Keratinocyte (primary cell): Measurements from ENCODE around the gene NFKB2. TPM values are rescaled to one million over a fixed set of nuclear protein-coding genes. Genes with fewer than 3 reads are reported as not detected.

Experiments
- DNase-seq: peaks from one replicate; pipeline ENCODE4 v3.0.0-alpha.2; 2011; ENCODE audit warnings: low read depth, missing footprints, low spot score
- FAIRE-seq: peaks from 2 replicates; lab custom pipeline; 2011; peaks lifted over from hg19 to GRCh38; lab: Jason Lieb, UNC
- H2AFZ ChIP-seq: 2 replicates; pipeline ENCODE4 v1.6.0; 2012; ENCODE audit warnings: low read length, control low read depth, inconsistent platforms; ENCODE audit not compliant: control insufficient read depth
- H3K27ac ChIP-seq: 2 replicates; pipeline ENCODE4 v1.5.1; 2011; ENCODE audit warnings: low read length; ENCODE audit not compliant: control insufficient read depth, insufficient read depth
- H3K27me3 ChIP-seq: 3 replicates; pipeline ENCODE4 v1.6.0; 2011; ENCODE audit warnings: low read length; ENCODE audit not compliant: control insufficient read depth, insufficient read depth; ENCODE audit errors: extremely low read depth
- H3K36me3 ChIP-seq, 2 experiments: 2 replicates in 1 of 2; 3 replicates in 1 of 2; pipeline ENCODE4 v1.5.1; 2011; ENCODE audit warnings: low read length in 2 of 2, mild to moderate bottlenecking in 1 of 2; ENCODE audit not compliant: control insufficient read depth in 2 of 2, insufficient read depth in 2 of 2; ENCODE audit errors: extremely low read depth in 1 of 2
- H3K4me1 ChIP-seq: 3 replicates; pipeline ENCODE4 v1.5.1; 2011; ENCODE audit warnings: low read length; ENCODE audit not compliant: control insufficient read depth, insufficient read depth; ENCODE audit errors: extremely low read depth
- H3K4me2 ChIP-seq: 3 replicates; pipeline ENCODE4 v1.6.0; 2011; ENCODE audit warnings: low read depth, low read length; ENCODE audit not compliant: control insufficient read depth, insufficient read depth; ENCODE audit errors: extremely low read depth
- H3K4me3 ChIP-seq, 3 experiments: fragments of 200-600 bp in 1 of 3; sonication (generic) in 1 of 3; 2 replicates in 2 of 3; 3 replicates in 1 of 3; pipeline ENCODE4 v1.5.1; 2011 to 2016; ENCODE audit warnings: low read length in 3 of 3, mild to moderate bottlenecking in 3 of 3, control low read depth in 2 of 3, inconsistent platforms in 1 of 3, low read depth in 1 of 3, mixed read lengths in 1 of 3, mixed run types in 1 of 3, moderate library complexity in 1 of 3; ENCODE audit not compliant: control insufficient read depth in 2 of 3, insufficient read depth in 2 of 3; ENCODE audit errors: extremely low read depth in 1 of 3
- H3K79me2 ChIP-seq: 2 replicates; pipeline ENCODE4 v1.6.0; 2012; ENCODE audit warnings: low read length; ENCODE audit not compliant: control insufficient read depth, insufficient read depth
- H3K9ac ChIP-seq: 3 replicates; pipeline ENCODE4 v1.6.0; 2011; ENCODE audit warnings: low read length; ENCODE audit not compliant: control insufficient read depth, insufficient read depth; ENCODE audit errors: extremely low read depth
- H3K9me1 ChIP-seq: 3 replicates; pipeline ENCODE4 v1.6.0; 2011; ENCODE audit warnings: low read length; ENCODE audit not compliant: control insufficient read depth, insufficient read depth; ENCODE audit errors: extremely low read depth
- H3K9me3 ChIP-seq: 2 replicates; pipeline ENCODE4 v1.5.1; 2012; ENCODE audit warnings: low read depth, low read length; ENCODE audit not compliant: control insufficient read depth
- H4K20me1 ChIP-seq: 3 replicates; pipeline ENCODE4 v1.6.0; 2011; ENCODE audit warnings: low read length; ENCODE audit not compliant: control insufficient read depth, insufficient read depth; ENCODE audit errors: extremely low read depth
- EZH2 ChIP-seq: IDR thresholded peaks from one replicate; pipeline ENCODE4 v1.6.1; 2012; ENCODE audit warnings: inconsistent platforms, mild to moderate bottlenecking, low read length, moderate library complexity
- dilution Hi-C: fragments of 300-500 bp; cut with MboI; formaldehyde crosslinking; loops from one replicate; pipeline ENCODE4 v1.7.0; 2020; ENCODE audit warnings: low sequenced_read_pairs; ENCODE audit not compliant: extremely low pct_ligation_motif_present
- polyA plus RNA-seq, 5 experiments: library from polyadenylated mRNA; depleted of rRNA in 3 of 5; stranded (reverse) in 3 of 5; stranded (forward) in 1 of 5; unstranded in 1 of 5; fragments of >200 nt; gene quantifications; 1 replicate in 1 of 5; 2 replicates in 3 of 5; 3 replicates in 1 of 5; pipeline versions ENCODE4 v1.2.1 to v1.2.3, GENCODE V29; 2011 to 2012; ENCODE audit warnings: missing spikeins in 2 of 5, low read depth in 1 of 5, low replicate concordance in 1 of 5
- TF ChIP-seq, protein P1 (sequence below), 3 experiments: IDR thresholded peaks in 1 of 3; conservative IDR thresholded peaks in 1 of 3; optimal IDR thresholded peaks in 1 of 3; 2 replicates in 2 of 3; 3 replicates in 1 of 3; pipeline versions ENCODE3 to v1.5.1; 2011; ENCODE audit warnings: low read length in 3 of 3, mild to moderate bottlenecking in 3 of 3, moderate library complexity in 2 of 3, control low read depth in 1 of 3, inconsistent platforms in 1 of 3; ENCODE audit not compliant: insufficient read depth in 2 of 3; ENCODE audit errors: extremely low read depth in 1 of 3

The NFKB2 gene
- polyA plus RNA-seq, 1 donor (not counting 4 experiments of a cell fraction or from before 2014, with no cell fraction given) = 14.8 TPM

GRCh38 chr10:102402512-102402896 is 7.0 kb downstream of the NFKB2 start:
- no peak overlapping the region for H3K27ac ChIP-seq
- TF ChIP-seq, protein P1, sequence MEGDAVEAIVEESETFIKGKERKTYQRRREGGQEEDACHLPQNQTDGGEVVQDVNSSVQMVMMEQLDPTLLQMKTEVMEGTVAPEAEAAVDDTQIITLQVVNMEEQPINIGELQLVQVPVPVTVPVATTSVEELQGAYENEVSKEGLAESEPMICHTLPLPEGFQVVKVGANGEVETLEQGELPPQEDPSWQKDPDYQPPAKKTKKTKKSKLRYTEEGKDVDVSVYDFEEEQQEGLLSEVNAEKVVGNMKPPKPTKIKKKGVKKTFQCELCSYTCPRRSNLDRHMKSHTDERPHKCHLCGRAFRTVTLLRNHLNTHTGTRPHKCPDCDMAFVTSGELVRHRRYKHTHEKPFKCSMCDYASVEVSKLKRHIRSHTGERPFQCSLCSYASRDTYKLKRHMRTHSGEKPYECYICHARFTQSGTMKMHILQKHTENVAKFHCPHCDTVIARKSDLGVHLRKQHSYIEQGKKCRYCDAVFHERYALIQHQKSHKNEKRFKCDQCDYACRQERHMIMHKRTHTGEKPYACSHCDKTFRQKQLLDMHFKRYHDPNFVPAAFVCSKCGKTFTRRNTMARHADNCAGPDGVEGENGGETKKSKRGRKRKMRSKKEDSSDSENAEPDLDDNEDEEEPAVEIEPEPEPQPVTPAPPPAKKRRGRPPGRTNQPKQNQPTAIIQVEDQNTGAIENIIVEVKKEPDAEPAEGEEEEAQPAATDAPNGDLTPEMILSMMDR (optimal IDR thresholded peaks at IDR 0.05 in 1 of 3, IDR thresholded peaks at IDR 0.05 in 1 of 3, conservative IDR thresholded peaks at IDR 0.05 in 1 of 3; ENCODE audit: extremely low read depth in 1 of 3, insufficient read depth in 2 of 3, low read length in 3 of 3) = no peak
- no peak for TF ChIP-seq EZH2
- no peak overlapping the region for H3K9ac ChIP-seq
- H3K79me2 ChIP-seq = no peaks in the 10 kb centered on the region
- FAIRE-seq (no peak), DNase-seq (no peak)
- dilution Hi-C loops = no loop called here
- peaks cover 3% of the 10 kb centered on the region for H4K20me1 ChIP-seq
- H3K4me2 ChIP-seq = no peak overlapping the region
- no peaks in the 10 kb centered on the region for H3K9me3 ChIP-seq
- peaks cover 18 to 21% of the 10 kb centered on the region in 2 experiments for H3K36me3 ChIP-seq
- peaks cover 23% of the 10 kb centered on the region for H3K4me1 ChIP-seq
- no peak overlapping the region for H3K4me3 ChIP-seq
- H3K27me3 ChIP-seq = peaks cover 2% of the 10 kb centered on the region
- H2AFZ ChIP-seq = no peak overlapping the region
- H3K9me1 ChIP-seq = no peaks in the 10 kb centered on the region

DNA sequence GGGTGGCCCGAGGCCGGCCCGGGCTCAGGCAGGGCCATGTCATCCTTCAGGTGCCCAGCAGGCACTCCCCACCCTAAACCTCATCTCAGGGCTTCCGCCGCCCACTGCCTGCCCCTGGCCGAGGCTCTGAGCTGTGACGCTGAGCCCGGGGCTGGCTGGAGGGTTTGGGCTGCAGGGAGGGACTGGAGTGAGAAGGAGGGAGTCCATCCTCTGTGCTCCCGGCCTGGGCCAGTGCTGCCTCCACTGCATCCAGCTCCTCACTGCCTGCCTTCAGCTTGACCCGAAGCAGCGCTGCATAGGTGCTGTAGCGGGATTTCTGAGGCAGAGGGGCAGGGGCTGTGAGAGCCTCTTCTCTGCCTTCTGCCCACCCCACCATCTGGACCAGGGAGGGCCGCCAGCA is 7.6 kb downstream of the NFKB2 start:
- Histone ChIP-seq H3K9me1 (no peaks in the 10 kb centered on the region), H2AFZ (no peak overlapping the region), H3K36me3 (peaks cover 11 to 18% of the 10 kb centered on the region in 2 experiments), H3K27me3 (peaks cover 9% of the 10 kb centered on the region), H3K9ac (no peak overlapping the region), H3K4me1 (peaks cover 27% of the 10 kb centered on the region), H3K9me3 (no peaks in the 10 kb centered on the region), H4K20me1 (peaks cover 3% of the 10 kb centered on the region), H3K79me2 (no peaks in the 10 kb centered on the region), H3K4me3 (no peak overlapping the region), H3K4me2 (no peak overlapping the region), H3K27ac (no peak overlapping the region)
- FAIRE-seq (no peak), DNase-seq (no peak)
- dilution Hi-C loops = no loop called here
- TF ChIP-seq EZH2 = no peak
- TF ChIP-seq, protein P1 (optimal IDR thresholded peaks at IDR 0.05 in 1 of 3, IDR thresholded peaks at IDR 0.05 in 1 of 3, conservative IDR thresholded peaks at IDR 0.05 in 1 of 3; ENCODE audit: extremely low read depth in 1 of 3, insufficient read depth in 2 of 3, low read length in 3 of 3) = no peak
